ENCODE results near the gene SPTBN5. TPM values are rescaled to one million over a fixed set of nuclear protein-coding genes. Genes with fewer than 3 reads are reported as not detected.
A peak's percentile ranks its signal among the peaks of the same experiment; 100 is the strongest.

The SPTBN5 gene
- total RNA-seq, 1 donor from 2014 or later, result 2.9 TPM

GRCh38 chr15:41887161-41887560, 6.7 kb downstream of the SPTBN5 start:
- Mint-ChIP-seq H3K27ac (ENCODE audit: unreplicated experiment) (no peak overlapping the region), H3K36me3 (ENCODE audit: low read depth) (peaks cover 2% of the 10 kb centered on the region), H3K4me1 (ENCODE audit: low read depth) (peaks cover 4% of the 10 kb centered on the region), H3K27me3 (ENCODE audit: low read depth) (no peaks in the 10 kb centered on the region), H3K9me3 (ENCODE audit: low read depth) (no peaks in the 10 kb centered on the region), H3K4me3 (ENCODE audit: unreplicated experiment) (no peak overlapping the region)
- TF ChIP-seq, protein P1, sequence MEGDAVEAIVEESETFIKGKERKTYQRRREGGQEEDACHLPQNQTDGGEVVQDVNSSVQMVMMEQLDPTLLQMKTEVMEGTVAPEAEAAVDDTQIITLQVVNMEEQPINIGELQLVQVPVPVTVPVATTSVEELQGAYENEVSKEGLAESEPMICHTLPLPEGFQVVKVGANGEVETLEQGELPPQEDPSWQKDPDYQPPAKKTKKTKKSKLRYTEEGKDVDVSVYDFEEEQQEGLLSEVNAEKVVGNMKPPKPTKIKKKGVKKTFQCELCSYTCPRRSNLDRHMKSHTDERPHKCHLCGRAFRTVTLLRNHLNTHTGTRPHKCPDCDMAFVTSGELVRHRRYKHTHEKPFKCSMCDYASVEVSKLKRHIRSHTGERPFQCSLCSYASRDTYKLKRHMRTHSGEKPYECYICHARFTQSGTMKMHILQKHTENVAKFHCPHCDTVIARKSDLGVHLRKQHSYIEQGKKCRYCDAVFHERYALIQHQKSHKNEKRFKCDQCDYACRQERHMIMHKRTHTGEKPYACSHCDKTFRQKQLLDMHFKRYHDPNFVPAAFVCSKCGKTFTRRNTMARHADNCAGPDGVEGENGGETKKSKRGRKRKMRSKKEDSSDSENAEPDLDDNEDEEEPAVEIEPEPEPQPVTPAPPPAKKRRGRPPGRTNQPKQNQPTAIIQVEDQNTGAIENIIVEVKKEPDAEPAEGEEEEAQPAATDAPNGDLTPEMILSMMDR (IDR thresholded peaks at IDR 0.05), result no peak
- DNase-seq (ENCODE audit: low spot score), result peak; percentile 65

GRCh38 chr15:41886741-41887140, 7.1 kb downstream of the SPTBN5 start:
- Mint-ChIP-seq H3K27ac (ENCODE audit: unreplicated experiment) (no peak overlapping the region), H3K36me3 (ENCODE audit: low read depth) (peaks cover 2% of the 10 kb centered on the region), H3K9me3 (ENCODE audit: low read depth) (no peaks in the 10 kb centered on the region), H3K4me3 (ENCODE audit: unreplicated experiment) (no peak overlapping the region), H3K27me3 (ENCODE audit: low read depth) (no peaks in the 10 kb centered on the region), H3K4me1 (ENCODE audit: low read depth) (peaks cover 4% of the 10 kb centered on the region)
- DNase-seq (ENCODE audit: low spot score), result no peak
- TF ChIP-seq, protein P1 (IDR thresholded peaks at IDR 0.05), result no peak

DNA sequence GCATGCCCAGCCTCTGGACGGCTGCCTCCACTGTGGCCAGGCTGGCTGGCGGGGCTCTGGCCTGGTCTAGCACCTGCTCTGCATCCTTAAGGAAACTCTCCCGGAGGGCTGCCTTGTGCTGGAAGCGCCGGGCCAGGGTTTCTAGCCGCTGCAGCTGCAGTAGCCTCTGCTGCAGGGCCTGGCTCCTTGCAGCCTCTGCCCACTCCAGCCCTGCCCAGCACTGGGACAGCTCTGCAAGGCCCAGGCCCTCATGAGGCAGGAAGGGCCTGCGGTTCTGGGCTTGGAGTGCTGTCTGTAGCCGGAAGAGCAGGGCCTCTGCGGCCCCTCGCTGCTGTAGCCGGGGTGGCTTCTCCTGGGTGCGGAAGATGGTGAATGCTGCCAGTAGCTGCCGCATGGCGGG, 8.0 kb downstream of the SPTBN5 start:
- TF ChIP-seq, protein P1 (IDR thresholded peaks at IDR 0.05), result no peak
- peak; percentile 82 for DNase-seq (ENCODE audit: low spot score)
- Mint-ChIP-seq H3K27me3 (ENCODE audit: low read depth) (no peaks in the 10 kb centered on the region), H3K9me3 (ENCODE audit: low read depth) (no peaks in the 10 kb centered on the region), H3K4me1 (ENCODE audit: low read depth) (peaks cover 4% of the 10 kb centered on the region), H3K4me3 (ENCODE audit: unreplicated experiment) (no peak overlapping the region), H3K36me3 (ENCODE audit: low read depth) (peaks cover 2% of the 10 kb centered on the region), H3K27ac (ENCODE audit: unreplicated experiment) (no peak overlapping the region)

GRCh38 chr15:41885321-41885720, 8.5 kb downstream of the SPTBN5 start:
- no peak for DNase-seq (ENCODE audit: low spot score)
- no peak overlapping the region for H3K27ac Mint-ChIP-seq (ENCODE audit: unreplicated experiment)
- H3K36me3 Mint-ChIP-seq (ENCODE audit: low read depth), result peaks cover 2% of the 10 kb centered on the region
- H3K27me3 Mint-ChIP-seq (ENCODE audit: low read depth), result no peaks in the 10 kb centered on the region
- no peaks in the 10 kb centered on the region for H3K9me3 Mint-ChIP-seq (ENCODE audit: low read depth)
- H3K4me1 Mint-ChIP-seq (ENCODE audit: low read depth), result peaks cover 4% of the 10 kb centered on the region
- TF ChIP-seq, protein P1 (IDR thresholded peaks at IDR 0.05), result no peak
- H3K4me3 Mint-ChIP-seq (ENCODE audit: unreplicated experiment), result no peak overlapping the region

DNA sequence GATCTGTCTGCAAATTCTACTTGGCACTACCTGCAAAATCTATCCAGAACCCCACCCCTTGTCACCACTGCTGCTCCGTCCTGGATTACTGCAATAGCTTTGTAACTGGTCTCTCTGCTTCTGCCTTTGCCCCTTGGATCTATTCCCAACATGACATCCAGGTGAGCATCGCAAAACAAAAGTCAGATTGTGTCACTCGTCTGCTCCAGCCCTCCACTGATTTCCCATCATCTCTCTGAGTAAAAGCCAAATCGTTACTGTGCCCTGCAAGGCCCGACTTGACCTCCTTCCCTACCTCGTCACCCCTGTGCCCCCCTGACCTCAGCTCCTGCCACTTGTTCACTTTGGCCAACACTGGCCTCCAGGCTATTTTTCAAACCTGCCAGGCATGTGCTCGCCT, 9.4 kb downstream of the SPTBN5 start:
- Mint-ChIP-seq H3K9me3 (ENCODE audit: low read depth) (no peaks in the 10 kb centered on the region), H3K27me3 (ENCODE audit: low read depth) (no peaks in the 10 kb centered on the region), H3K4me1 (ENCODE audit: low read depth) (peaks cover 4% of the 10 kb centered on the region), H3K36me3 (ENCODE audit: low read depth) (peaks cover 4% of the 10 kb centered on the region), H3K27ac (ENCODE audit: unreplicated experiment) (no peak overlapping the region), H3K4me3 (ENCODE audit: unreplicated experiment) (no peak overlapping the region)
- TF ChIP-seq, protein P1 (IDR thresholded peaks at IDR 0.05), result no peak
- DNase-seq (ENCODE audit: low spot score), result no peak
